ENCODE data around the gene GCKR. TPM values are rescaled to one million over a fixed set of nuclear protein-coding genes. Genes with fewer than 3 reads are reported as not detected.
"Not testable (repeated sequence)": the region's sequence is repeated elsewhere in the genome, so short reads cannot be mapped to it uniquely, and the experiment has no call there.

GCKR gene
- total and polyA plus RNA-seq, 11 donors: 0.23 to 1.7 (median 0.38) TPM; not detected in 5

- WGBS, 4 donors: 80 to 100% (median 89%) methylated on average over 2 of the region's 2 CpGs
- no peaks in the 10 kb centered on the region for H3K4me1 ChIP-seq
- intact Hi-C loops (cut with DNase I): no loop called here
Measured at GRCh38 chr2:27552941-27553340, 56.3 kb downstream of the GCKR start.

GRCh38 chr2:27554451-27554850, 57.8 kb downstream of the GCKR start:
- H3K27ac ChIP-seq; ATAC-seq; DNase-seq; H3K4me1 ChIP-seq; H3K27me3 ChIP-seq; intact Hi-C loops (cut with DNase I); H3K9me3 ChIP-seq; H3K4me3 ChIP-seq; H3K36me3 ChIP-seq: not testable (repeated sequence)
- 74 to 85% (median 82%) methylated on average over 3 of the region's 3 CpGs for WGBS, 4 donors

More at GRCh38 chr2:27552941-27553340, 56.3 kb downstream of the GCKR start:
- ATAC-seq: no peak
- Histone ChIP-seq H3K4me3 (no peak overlapping the region), H3K36me3 (no peaks in the 10 kb centered on the region), H3K9me3 (no peaks in the 10 kb centered on the region), H3K27me3 (peaks cover 0 to 7% (median 0%) of the 10 kb centered on the region in 9 donors), H3K27ac (no peak overlapping the region)
- no peak for DNase-seq
- TF ChIP-seq POLR2A (IDR thresholded peaks at IDR 0.05) (no peak), CTCF (IDR thresholded peaks at IDR 0.05) (no peak)

GRCh38 chr2:27559228-27559627, 62.6 kb downstream of the GCKR start:
- Histone ChIP-seq H3K4me1 (no peaks in the 10 kb centered on the region), H3K9me3 (no peaks in the 10 kb centered on the region), H3K27me3 (peaks cover 0 to 15% (median 2%) of the 10 kb centered on the region in 9 donors), H3K36me3 (no peaks in the 10 kb centered on the region), H3K27ac (no peak overlapping the region), H3K4me3 (no peak overlapping the region)
- no peak for ATAC-seq
- no peak for TF ChIP-seq POLR2A (IDR thresholded peaks at IDR 0.05)
- TF ChIP-seq CTCF (IDR thresholded peaks at IDR 0.05): no peak
- 77 to 86% (median 83%) methylated on average over 2 of the region's 2 CpGs for WGBS, 4 donors
- intact Hi-C loops (cut with DNase I): no loop called here
- no peak for DNase-seq

GRCh38 chr2:27561060-27561459, 64.4 kb downstream of the GCKR start:
- no peaks in the 10 kb centered on the region for H3K36me3 ChIP-seq
- 56 to 88% (median 71%) methylated on average over 2 of the region's 2 CpGs for WGBS, 4 donors
- intact Hi-C loops (cut with DNase I): loop anchor here in 1 of 10 donors (10.0 kb wide), 1 partner anchor 56 kb away; no protein-coding TSS in a partner anchor
- H3K27me3 ChIP-seq: peaks cover 0 to 19% (median 4%) of the 10 kb centered on the region in 9 donors
- H3K4me3 ChIP-seq: no peak overlapping the region
- TF ChIP-seq CTCF (IDR thresholded peaks at IDR 0.05) (no peak), POLR2A (IDR thresholded peaks at IDR 0.05) (no peak)
- DNase-seq (no peak), ATAC-seq (no peak)
- no peak overlapping the region for H3K27ac ChIP-seq
- H3K9me3 ChIP-seq: no peaks in the 10 kb centered on the region
- H3K4me1 ChIP-seq: no peaks in the 10 kb centered on the region

- Histone ChIP-seq H3K27ac (no peak overlapping the region), H3K4me1 (no peaks in the 10 kb centered on the region), H3K4me3 (no peak overlapping the region), H3K36me3 (no peaks in the 10 kb centered on the region), H3K9me3 (no peaks in the 10 kb centered on the region), H3K27me3 (peaks cover 0 to 36% (median 0%) of the 10 kb centered on the region in 9 donors)
- 58 to 65% (median 61%) methylated on average over 2 of the region's 2 CpGs for WGBS, 4 donors
- ATAC-seq (no peak), DNase-seq (no peak)
- TF ChIP-seq CTCF (IDR thresholded peaks at IDR 0.05): no peak
- no peak for TF ChIP-seq POLR2A (IDR thresholded peaks at IDR 0.05)
- intact Hi-C loops (cut with DNase I): loop anchor here in 1 of 10 donors (10.0 kb wide), 1 partner anchor 62 kb away; no protein-coding TSS in a partner anchor
Measured at GRCh38 chr2:27566628-27567027, 70.0 kb downstream of the GCKR start.
